ENCODE results near the gene HTR2A. TPM values are rescaled to one million over a fixed set of nuclear protein-coding genes. Genes with fewer than 3 reads are reported as not detected.

Gene HTR2A
- not detected for polyA plus RNA-seq (2013, experiment 1 of 2)
- 0.06 TPM for polyA plus RNA-seq (2013, experiment 2 of 2)

- H3K4me1 ChIP-seq (ENCODE audit: insufficient read depth, low read length): peaks cover 20% of the 10 kb centered on the region
- H3K27ac ChIP-seq (ENCODE audit: low read depth, low read length): no peak within 1 kb of the TSS
- no peak within 1 kb of the TSS for H3K9ac ChIP-seq (ENCODE audit: low read depth, low read length)
- no peak within 1 kb of the TSS for H3K4me3 ChIP-seq (ENCODE audit: low read length)
- H3K9me3 ChIP-seq (ENCODE audit: insufficient read depth, low read depth, low read length): no peaks in the 10 kb centered on the region
- H3K27me3 ChIP-seq (ENCODE audit: insufficient read depth, low read length): peaks cover 9% of the 10 kb centered on the region
- WGBS: 77% methylated on average over 12 of the region's 13 CpGs
- H3K36me3 ChIP-seq (ENCODE audit: insufficient read depth, low read length): no peaks in the 10 kb centered on the region
Observed at GRCh38 chr13:46896341-46897137, at the start of gene HTR2A. HTR2A (minus strand) TSS chr13:46897053; CDS start chr13:46895906, 1,147 bp downstream.

DNA sequence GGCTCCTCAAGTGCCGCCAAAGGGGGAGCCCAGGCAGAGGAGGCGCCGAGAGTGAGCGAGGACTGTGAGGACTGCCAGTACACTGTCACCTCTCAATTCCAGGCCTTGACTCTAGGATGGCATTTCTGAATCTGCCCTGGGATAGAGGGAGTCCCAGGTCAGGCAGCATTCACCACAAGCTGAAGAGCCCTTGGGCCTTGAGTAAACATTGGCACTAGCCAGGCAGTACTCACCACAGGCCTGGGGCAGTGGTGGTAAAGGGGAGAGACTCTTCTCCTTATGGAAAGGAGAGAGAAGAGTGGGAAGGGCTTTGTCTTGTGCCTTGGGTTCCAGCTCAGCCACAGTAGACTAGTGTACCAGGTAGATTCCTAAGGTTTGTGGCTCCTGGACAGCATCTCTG is 39.7 kb upstream of the HTR2A start:
- Histone ChIP-seq H3K4me1 (ENCODE audit: insufficient read depth, low read length) (no peaks in the 10 kb centered on the region), H3K9ac (ENCODE audit: low read depth, low read length) (no peak overlapping the region), H3K4me3 (ENCODE audit: low read length) (no peak overlapping the region), H3K27ac (ENCODE audit: low read depth, low read length) (no peak overlapping the region), H3K9me3 (ENCODE audit: insufficient read depth, low read depth, low read length) (peaks cover 42% of the 10 kb centered on the region; the same call in 1 of the 2 replicates), H3K36me3 (ENCODE audit: insufficient read depth, low read length) (no peaks in the 10 kb centered on the region), H3K27me3 (ENCODE audit: insufficient read depth, low read length) (no peaks in the 10 kb centered on the region)
- 95% methylated on average over 4 of the region's 4 CpGs for WGBS

- peaks cover 35% of the 10 kb centered on the region; the same call in 1 of the 2 replicates for H3K9me3 ChIP-seq (ENCODE audit: insufficient read depth, low read depth, low read length)
- no peak overlapping the region for H3K27ac ChIP-seq (ENCODE audit: low read depth, low read length)
- 98% methylated on average over 1 of the region's 1 CpG for WGBS
- no peaks in the 10 kb centered on the region for H3K27me3 ChIP-seq (ENCODE audit: insufficient read depth, low read length)
- no peaks in the 10 kb centered on the region for H3K4me1 ChIP-seq (ENCODE audit: insufficient read depth, low read length)
- H3K9ac ChIP-seq (ENCODE audit: low read depth, low read length): no peak overlapping the region
- no peak overlapping the region for H3K4me3 ChIP-seq (ENCODE audit: low read length)
- H3K36me3 ChIP-seq (ENCODE audit: insufficient read depth, low read length): no peaks in the 10 kb centered on the region
Observed at GRCh38 chr13:46934749-46935148, 37.9 kb upstream of the HTR2A start.

- Histone ChIP-seq H3K36me3 (ENCODE audit: insufficient read depth, low read length) (no peaks in the 10 kb centered on the region), H3K27me3 (ENCODE audit: insufficient read depth, low read length) (no peaks in the 10 kb centered on the region), H3K4me1 (ENCODE audit: insufficient read depth, low read length) (no peaks in the 10 kb centered on the region), H3K27ac (ENCODE audit: low read depth, low read length) (no peak overlapping the region), H3K4me3 (ENCODE audit: low read length) (no peak overlapping the region), H3K9me3 (ENCODE audit: insufficient read depth, low read depth, low read length) (peaks cover 7% of the 10 kb centered on the region; the same call in 1 of the 2 replicates), H3K9ac (ENCODE audit: low read depth, low read length) (no peak overlapping the region)
- WGBS: 91% methylated on average over 5 of the region's 5 CpGs
Observed at GRCh38 chr13:46926916-46927590, 30.2 kb upstream of the HTR2A start.

DNA sequence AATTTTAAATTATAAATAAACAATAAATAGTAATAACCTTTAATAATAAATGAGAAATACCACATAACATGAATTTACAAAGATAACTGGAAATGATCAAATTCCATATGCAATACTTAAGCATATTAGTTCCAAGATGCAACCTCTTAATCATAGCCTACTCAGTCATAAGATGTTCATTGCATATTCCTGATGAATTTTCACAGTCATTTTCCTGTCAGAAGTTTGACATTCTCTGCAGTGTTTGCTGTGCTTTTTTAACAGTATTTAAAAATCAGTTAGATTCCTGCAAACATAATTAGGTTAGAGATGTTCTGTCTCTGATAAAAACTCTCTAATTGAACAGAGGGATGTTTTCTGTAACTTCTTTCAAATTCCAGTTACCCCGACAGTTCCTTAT is 28.6 kb upstream of the HTR2A start:
- Histone ChIP-seq H3K27ac (ENCODE audit: low read depth, low read length) (no peak overlapping the region), H3K4me3 (ENCODE audit: low read length) (no peak overlapping the region)
- WGBS: 100% methylated on average over 1 of the region's 1 CpG

DNA sequence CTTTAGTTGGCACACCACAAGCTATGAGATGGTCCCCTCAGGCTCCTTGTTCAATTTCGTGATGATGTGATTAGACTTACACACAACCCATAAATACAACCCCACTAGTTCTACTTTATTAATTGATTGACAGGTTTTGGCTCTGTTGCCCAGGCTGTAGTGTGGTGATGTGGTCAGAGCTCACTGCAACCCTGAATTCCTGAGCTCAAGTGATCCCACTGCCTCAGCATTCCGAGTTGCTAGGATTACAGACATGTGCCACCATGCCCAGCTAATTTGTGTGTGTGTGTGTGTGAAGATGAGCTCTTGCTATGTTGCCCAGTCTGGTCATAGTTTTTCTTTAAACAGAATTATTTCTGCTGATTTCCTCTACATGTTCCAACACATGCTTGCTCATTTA is 17.5 kb upstream of the HTR2A start:
- Histone ChIP-seq H3K4me1 (ENCODE audit: insufficient read depth, low read length) (no peaks in the 10 kb centered on the region), H3K4me3 (ENCODE audit: low read length) (no peak overlapping the region), H3K36me3 (ENCODE audit: insufficient read depth, low read length) (no peaks in the 10 kb centered on the region), H3K9ac (ENCODE audit: low read depth, low read length) (no peak overlapping the region), H3K27me3 (ENCODE audit: insufficient read depth, low read length) (no peaks in the 10 kb centered on the region), H3K27ac (ENCODE audit: low read depth, low read length) (no peak overlapping the region), H3K9me3 (ENCODE audit: insufficient read depth, low read depth, low read length) (peaks cover 8% of the 10 kb centered on the region)
- 97% methylated on average over 2 of the region's 2 CpGs for WGBS

More for the DNA sequence above, 28.6 kb upstream of the HTR2A start:
- no peak overlapping the region for H3K9ac ChIP-seq (ENCODE audit: low read depth, low read length)
- H3K27me3 ChIP-seq (ENCODE audit: insufficient read depth, low read length): no peaks in the 10 kb centered on the region
- H3K4me1 ChIP-seq (ENCODE audit: insufficient read depth, low read length): no peaks in the 10 kb centered on the region
- no peaks in the 10 kb centered on the region for H3K36me3 ChIP-seq (ENCODE audit: insufficient read depth, low read length)
- H3K9me3 ChIP-seq (ENCODE audit: insufficient read depth, low read depth, low read length): no peaks in the 10 kb centered on the region

DNA sequence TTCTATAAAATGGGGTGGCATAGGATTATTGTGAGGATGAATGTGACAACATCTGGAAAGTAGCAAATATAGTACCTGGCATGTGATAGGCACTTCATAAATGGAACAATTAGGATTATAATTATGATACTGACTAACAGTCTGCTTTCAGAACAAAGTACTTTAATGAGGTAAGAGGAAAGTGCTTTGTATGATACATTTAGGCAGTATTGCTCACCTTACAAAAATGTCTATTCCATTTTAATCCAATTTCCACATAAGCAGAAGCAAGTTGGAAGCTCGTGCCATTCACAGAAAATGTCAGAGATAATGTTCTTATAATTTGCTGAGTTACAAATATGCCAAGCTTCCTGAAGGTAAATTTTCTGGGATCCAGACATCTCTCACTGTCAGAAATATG is 16.9 kb upstream of the HTR2A start:
- 100% methylated on average over 1 of the region's 1 CpG for WGBS
- Histone ChIP-seq H3K9me3 (ENCODE audit: insufficient read depth, low read depth, low read length) (peaks cover 8% of the 10 kb centered on the region), H3K27me3 (ENCODE audit: insufficient read depth, low read length) (no peaks in the 10 kb centered on the region), H3K4me3 (ENCODE audit: low read length) (no peak overlapping the region), H3K9ac (ENCODE audit: low read depth, low read length) (no peak overlapping the region), H3K36me3 (ENCODE audit: insufficient read depth, low read length) (no peaks in the 10 kb centered on the region), H3K27ac (ENCODE audit: low read depth, low read length) (no peak overlapping the region), H3K4me1 (ENCODE audit: insufficient read depth, low read length) (no peaks in the 10 kb centered on the region)

- Histone ChIP-seq H3K4me1 (ENCODE audit: insufficient read depth, low read length) (no peaks in the 10 kb centered on the region), H3K36me3 (ENCODE audit: insufficient read depth, low read length) (no peaks in the 10 kb centered on the region), H3K9ac (ENCODE audit: low read depth, low read length) (no peak overlapping the region), H3K27me3 (ENCODE audit: insufficient read depth, low read length) (no peaks in the 10 kb centered on the region), H3K27ac (ENCODE audit: low read depth, low read length) (no peak overlapping the region), H3K4me3 (ENCODE audit: low read length) (no peak overlapping the region), H3K9me3 (ENCODE audit: insufficient read depth, low read depth, low read length) (peaks cover 8% of the 10 kb centered on the region)
- 80% methylated on average over 2 of the region's 3 CpGs for WGBS
Observed at GRCh38 chr13:46909042-46909441, 12.2 kb upstream of the HTR2A start.

- peaks cover 8% of the 10 kb centered on the region for H3K9me3 ChIP-seq (ENCODE audit: insufficient read depth, low read depth, low read length)
- whole genome bisulfite sequencing: 81% methylated on average over 2 of the region's 2 CpGs
- no peak overlapping the region for H3K9ac ChIP-seq (ENCODE audit: low read depth, low read length)
- H3K36me3 ChIP-seq (ENCODE audit: insufficient read depth, low read length): no peaks in the 10 kb centered on the region
- H3K27me3 ChIP-seq (ENCODE audit: insufficient read depth, low read length): no peaks in the 10 kb centered on the region
- no peaks in the 10 kb centered on the region for H3K4me1 ChIP-seq (ENCODE audit: insufficient read depth, low read length)
- H3K4me3 ChIP-seq (ENCODE audit: low read length): no peak overlapping the region
- no peak overlapping the region for H3K27ac ChIP-seq (ENCODE audit: low read depth, low read length)
Observed at GRCh38 chr13:46908501-46908900, 11.6 kb upstream of the HTR2A start.

DNA sequence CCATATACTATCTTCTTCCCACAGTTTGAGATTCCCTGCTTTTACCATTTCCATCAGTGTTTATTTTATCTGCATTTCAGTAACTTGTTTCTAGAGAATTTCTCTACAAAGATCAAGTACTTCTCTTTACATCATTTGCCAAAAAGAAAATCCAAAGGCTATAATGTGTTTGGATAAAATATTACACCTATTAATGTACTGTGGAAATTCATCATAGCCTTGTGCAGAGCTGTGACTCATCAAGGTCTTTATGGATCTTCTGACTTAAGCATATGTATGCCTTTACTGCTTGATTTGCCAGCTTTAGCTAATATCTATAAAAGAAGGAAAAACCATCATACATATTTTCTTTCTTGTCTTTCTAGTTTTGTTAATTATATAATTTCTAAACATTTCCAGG is 9.6 kb upstream of the HTR2A start:
- Histone ChIP-seq H3K4me3 (ENCODE audit: low read length) (no peak overlapping the region), H3K27ac (ENCODE audit: low read depth, low read length) (no peak overlapping the region), H3K4me1 (ENCODE audit: insufficient read depth, low read length) (no peaks in the 10 kb centered on the region), H3K9ac (ENCODE audit: low read depth, low read length) (no peak overlapping the region), H3K9me3 (ENCODE audit: insufficient read depth, low read depth, low read length) (no peaks in the 10 kb centered on the region), H3K36me3 (ENCODE audit: insufficient read depth, low read length) (no peaks in the 10 kb centered on the region), H3K27me3 (ENCODE audit: insufficient read depth, low read length) (no peaks in the 10 kb centered on the region)

DNA sequence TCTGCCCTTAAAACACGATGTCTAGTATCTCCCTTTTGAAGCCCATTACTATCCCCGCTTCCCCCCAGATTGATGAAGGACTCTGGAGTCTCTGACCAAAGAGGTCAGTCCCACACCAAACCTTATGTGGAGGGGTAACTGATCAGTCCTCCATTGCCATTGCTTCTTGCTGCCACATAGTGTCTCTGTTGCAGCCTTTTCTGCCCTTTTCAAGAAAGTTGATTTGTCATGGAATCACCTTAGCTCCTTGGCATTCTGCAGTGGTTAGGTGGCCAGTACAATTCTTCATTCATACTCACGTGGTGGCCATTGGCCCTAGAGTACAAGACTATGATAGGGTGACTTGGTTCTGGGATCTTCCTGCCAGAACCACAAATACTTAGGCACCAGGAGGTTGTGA is 8.4 kb upstream of the HTR2A start:
- 81% methylated on average over 3 of the region's 3 CpGs for whole genome bisulfite sequencing
- Histone ChIP-seq H3K36me3 (ENCODE audit: insufficient read depth, low read length) (no peaks in the 10 kb centered on the region), H3K9ac (ENCODE audit: low read depth, low read length) (no peak overlapping the region), H3K9me3 (ENCODE audit: insufficient read depth, low read depth, low read length) (no peaks in the 10 kb centered on the region), H3K27ac (ENCODE audit: low read depth, low read length) (no peak overlapping the region), H3K4me3 (ENCODE audit: low read length) (no peak overlapping the region), H3K27me3 (ENCODE audit: insufficient read depth, low read length) (no peaks in the 10 kb centered on the region), H3K4me1 (ENCODE audit: insufficient read depth, low read length) (no peaks in the 10 kb centered on the region)

Data from HUES64 (cell line).